GM19468 (cell line): ENCODE results near the gene CDKN1C.

Experiments used
- ATAC-seq: cut with Tn5 transposase; IDR thresholded peaks from one replicate; pipeline ENCODE4 v1.9.1; 2021; ENCODE audit warnings: mild to moderate bottlenecking, moderate library complexity, moderate number of reproducible peaks; ENCODE audit not compliant: unreplicated experiment; ENCODE audit errors: extremely low read depth

The CDKN1C gene

DNA sequence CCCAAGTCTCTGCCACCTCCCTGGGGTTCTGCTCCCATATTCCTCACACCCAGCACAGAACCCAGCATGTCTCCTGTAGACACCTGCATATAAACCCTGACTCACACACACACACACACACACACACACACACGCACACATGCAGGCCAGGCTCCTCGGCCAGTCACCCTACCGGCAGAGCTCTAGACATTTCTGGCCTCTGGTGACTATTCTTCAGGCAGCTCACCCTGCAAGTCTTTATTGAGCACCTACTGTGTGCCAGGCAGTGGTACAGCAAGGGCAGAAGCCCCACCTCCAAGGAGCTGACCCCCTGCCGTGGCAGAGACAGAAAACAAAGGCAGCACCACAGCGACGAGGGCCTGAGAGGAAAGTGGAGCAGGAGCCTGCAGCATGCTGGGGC lies 50.3 kb downstream of the CDKN1C start:
- ATAC-seq = no peak

DNA sequence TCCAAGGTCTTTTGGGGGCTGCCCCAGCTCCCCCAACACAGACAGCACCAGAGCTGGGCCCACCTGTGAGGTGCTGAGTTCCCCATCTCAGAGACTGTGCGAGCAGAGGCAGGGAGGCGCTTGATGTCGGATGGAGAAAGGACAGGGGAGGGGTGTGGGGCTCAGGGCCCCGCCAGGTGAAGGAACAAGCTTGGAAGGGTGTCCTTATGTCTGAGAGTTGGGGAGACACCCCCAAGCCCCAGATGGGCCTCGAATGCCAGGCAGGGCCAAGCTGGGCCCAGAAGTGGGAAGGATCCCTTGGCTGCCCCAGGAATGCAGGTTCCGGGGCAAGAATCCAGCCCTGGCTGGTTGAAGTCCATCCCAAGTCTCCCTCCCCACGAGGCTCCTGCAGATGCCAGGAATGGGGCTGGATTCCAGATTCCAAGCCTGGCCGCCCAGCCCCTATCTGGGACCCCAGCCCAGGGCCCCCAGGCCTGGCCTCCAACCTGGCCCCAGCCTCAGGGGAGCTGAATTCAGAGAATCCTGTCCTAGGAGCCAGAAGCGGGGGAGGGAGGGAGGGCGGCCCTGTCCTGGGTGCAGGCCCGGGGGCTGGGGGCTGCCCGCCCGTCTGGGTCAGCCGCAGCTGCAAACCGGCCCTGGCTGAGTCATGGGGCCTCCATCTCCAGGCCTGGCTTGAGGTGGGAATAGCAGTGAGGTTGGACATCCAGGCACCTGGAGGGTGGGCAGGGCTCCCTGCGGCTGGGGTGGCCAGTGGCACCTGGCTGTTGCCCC lies 50.9 kb downstream of the CDKN1C start:
- ATAC-seq = no peak

DNA sequence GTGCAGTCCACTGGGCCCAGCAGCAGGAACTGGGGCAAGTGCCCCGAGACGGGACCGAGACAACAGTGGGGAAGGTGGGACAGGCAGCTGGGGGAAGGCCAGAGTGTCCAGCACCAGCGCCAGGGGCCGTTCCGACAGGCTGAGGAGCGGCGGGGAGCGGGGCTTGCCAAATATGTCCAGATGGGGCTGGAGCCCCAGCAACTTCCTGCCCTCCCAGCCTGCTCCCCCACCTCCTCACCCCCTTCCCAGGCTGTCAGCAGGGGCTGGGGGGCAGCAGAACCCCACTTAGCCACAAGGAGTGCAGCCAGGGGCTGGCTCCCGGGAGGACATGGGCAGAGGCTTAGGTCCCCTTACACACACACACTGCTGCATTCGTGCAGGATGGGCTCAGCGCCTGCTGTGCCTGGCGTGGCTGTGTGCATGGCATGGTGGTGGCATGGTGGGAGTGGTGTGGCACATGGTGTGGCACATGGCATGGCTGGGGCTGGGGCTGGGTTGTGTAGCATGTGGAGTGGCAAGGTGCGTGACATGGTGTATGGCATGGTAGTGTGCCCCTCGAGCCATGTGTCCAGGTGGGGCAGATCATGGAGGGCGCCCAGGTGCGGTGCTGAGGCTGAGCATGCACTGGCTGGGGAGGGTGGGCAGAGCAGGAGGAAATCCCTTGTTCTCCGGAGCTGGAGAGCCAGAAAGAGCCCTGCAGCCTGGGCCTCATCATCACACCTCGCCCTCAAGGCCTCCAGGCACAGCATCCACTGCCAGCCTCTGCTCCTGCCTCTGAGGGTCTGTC lies 51.7 kb downstream of the CDKN1C start:
- no peak for ATAC-seq
